GM12878 (cell line): Measurements from ENCODE around the gene GNAQ.

ENCODE experiments used
- CTCF ChIP-seq, 3 experiments: IDR thresholded peaks in 2 of 3; conservative IDR thresholded peaks in 1 of 3; 2 replicates each; pipeline ENCODE4 v1.5.1; 2011; ENCODE audit warnings: low read depth in 3 of 3, low read length in 3 of 3, mild to moderate bottlenecking in 3 of 3, control low read depth in 2 of 3, moderate library complexity in 2 of 3, inconsistent platforms in 1 of 3, mixed read lengths in 1 of 3; ENCODE audit not compliant: control insufficient read depth in 2 of 3, insufficient read depth in 1 of 3; ENCODE audit errors: extremely low read depth in 1 of 3
- MYC ChIP-seq: IDR thresholded peaks from 2 replicates; pipeline ENCODE4 v1.6.1; 2011; ENCODE audit warnings: mild to moderate bottlenecking, low read length, moderate library complexity, inconsistent platforms; ENCODE audit not compliant: insufficient read depth, insufficient replicate concordance, insufficient read length, severe bottlenecking
- POLR2A ChIP-seq: IDR thresholded peaks from 2 replicates; pipeline ENCODE4 v1.6.1; 2011; ENCODE audit warnings: low read depth, mild to moderate bottlenecking, low read length
- PRDM15 ChIP-seq: fragments of 450-650 bp; formaldehyde crosslinking; IDR thresholded peaks from 2 replicates; pipeline ENCODE4 v1.4.0; 2020; ENCODE audit warnings: mild to moderate bottlenecking, moderate library complexity
- RBBP5 ChIP-seq: fragments of 200-600 bp; sonication (generic); conservative IDR thresholded peaks from 2 replicates; pipeline ENCODE4 v1.6.1; 2016
- REST ChIP-seq: IDR thresholded peaks from 2 replicates; pipeline ENCODE4 v1.6.1; 2012; ENCODE audit warnings: mild to moderate bottlenecking, low read depth, low read length
- SIX5 ChIP-seq: IDR thresholded peaks from 2 replicates; pipeline ENCODE4 v1.6.1; 2011; ENCODE audit warnings: mild to moderate bottlenecking, low read depth, low read length, moderate library complexity; ENCODE audit not compliant: severe bottlenecking
- SP1 ChIP-seq: IDR thresholded peaks from one replicate; pipeline ENCODE4 v1.6.1; 2011; ENCODE audit warnings: low read depth, low read length

GRCh38 chr9:77807846-77808750 lies 223.5 kb downstream of the GNAQ start:
- TF ChIP-seq REST, result no peak
- TF ChIP-seq CTCF (IDR thresholded peaks at IDR 0.05 in 2 of 3, conservative IDR thresholded peaks at IDR 0.05 in 1 of 3; ENCODE audit: control insufficient read depth in 2 of 3, extremely low read depth in 1 of 3, insufficient read depth in 1 of 3, low read depth in 3 of 3, low read length in 3 of 3), result no peak
- TF ChIP-seq SIX5, result no peak
- TF ChIP-seq POLR2A, result no peak
- no peak for TF ChIP-seq MYC
- no peak for TF ChIP-seq RBBP5
- no peak for TF ChIP-seq PRDM15 (CRISPR knock-in tag)
- TF ChIP-seq SP1, result no peak
